GM12875 (cell line): ENCODE data around the gene CST4.

ENCODE experiments used
- H3K4me3 ChIP-seq: one replicate; pipeline ENCODE4 v1.5.1; 2011; ENCODE audit warnings: low read depth, low read length, control low read depth
- TF ChIP-seq, protein P1 (sequence below): IDR thresholded peaks from 2 replicates; pipeline ENCODE4 v1.5.1; 2011; ENCODE audit warnings: low read depth, mild to moderate bottlenecking, control low read depth, inconsistent platforms, low read length, moderate library complexity, borderline replicate concordance; ENCODE audit not compliant: insufficient read depth

The CST4 gene

DNA sequence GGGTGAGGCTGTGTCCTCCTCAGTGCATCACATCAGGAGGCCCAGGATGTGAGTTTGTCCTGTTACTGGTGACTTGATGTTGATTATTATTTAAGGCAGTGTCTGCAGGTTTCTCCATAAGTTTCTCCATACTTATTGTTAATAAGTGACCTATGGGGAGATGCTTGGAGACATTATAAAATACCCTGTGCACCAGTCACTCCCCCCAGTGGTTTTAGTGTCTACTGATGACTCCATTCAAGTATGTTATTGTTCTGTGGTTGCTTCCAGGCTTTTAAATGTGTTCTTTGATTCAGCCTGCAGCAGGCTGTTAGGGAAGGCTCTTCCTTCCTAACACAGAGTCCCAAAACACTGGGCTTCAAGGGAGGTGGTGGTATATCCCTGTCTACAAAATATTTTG is 36.5 kb downstream of the CST4 start:
- no peak overlapping the region for H3K4me3 ChIP-seq

DNA sequence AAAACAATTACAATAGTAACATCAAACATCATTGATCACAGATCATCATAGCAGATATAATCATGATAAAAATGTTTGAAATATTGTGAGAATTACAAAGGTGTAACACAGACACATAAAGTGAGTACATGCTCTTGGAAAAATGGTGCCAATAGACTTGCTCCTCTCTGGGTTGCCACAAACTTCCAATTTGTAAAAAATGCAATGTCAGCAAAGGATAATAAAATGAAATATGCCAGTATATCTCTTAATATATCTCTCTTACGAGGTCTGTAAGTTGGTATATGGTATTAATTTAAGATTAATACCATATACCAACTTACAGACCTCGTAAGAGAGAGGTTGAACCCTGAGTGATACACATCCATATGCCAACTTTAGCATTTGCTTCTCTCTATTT is 37.7 kb downstream of the CST4 start:
- no peak overlapping the region for H3K4me3 ChIP-seq
- TF ChIP-seq, protein P1, sequence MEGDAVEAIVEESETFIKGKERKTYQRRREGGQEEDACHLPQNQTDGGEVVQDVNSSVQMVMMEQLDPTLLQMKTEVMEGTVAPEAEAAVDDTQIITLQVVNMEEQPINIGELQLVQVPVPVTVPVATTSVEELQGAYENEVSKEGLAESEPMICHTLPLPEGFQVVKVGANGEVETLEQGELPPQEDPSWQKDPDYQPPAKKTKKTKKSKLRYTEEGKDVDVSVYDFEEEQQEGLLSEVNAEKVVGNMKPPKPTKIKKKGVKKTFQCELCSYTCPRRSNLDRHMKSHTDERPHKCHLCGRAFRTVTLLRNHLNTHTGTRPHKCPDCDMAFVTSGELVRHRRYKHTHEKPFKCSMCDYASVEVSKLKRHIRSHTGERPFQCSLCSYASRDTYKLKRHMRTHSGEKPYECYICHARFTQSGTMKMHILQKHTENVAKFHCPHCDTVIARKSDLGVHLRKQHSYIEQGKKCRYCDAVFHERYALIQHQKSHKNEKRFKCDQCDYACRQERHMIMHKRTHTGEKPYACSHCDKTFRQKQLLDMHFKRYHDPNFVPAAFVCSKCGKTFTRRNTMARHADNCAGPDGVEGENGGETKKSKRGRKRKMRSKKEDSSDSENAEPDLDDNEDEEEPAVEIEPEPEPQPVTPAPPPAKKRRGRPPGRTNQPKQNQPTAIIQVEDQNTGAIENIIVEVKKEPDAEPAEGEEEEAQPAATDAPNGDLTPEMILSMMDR: no peak

More for the DNA sequence above, 36.5 kb downstream of the CST4 start:
- TF ChIP-seq, protein P1: no peak

DNA sequence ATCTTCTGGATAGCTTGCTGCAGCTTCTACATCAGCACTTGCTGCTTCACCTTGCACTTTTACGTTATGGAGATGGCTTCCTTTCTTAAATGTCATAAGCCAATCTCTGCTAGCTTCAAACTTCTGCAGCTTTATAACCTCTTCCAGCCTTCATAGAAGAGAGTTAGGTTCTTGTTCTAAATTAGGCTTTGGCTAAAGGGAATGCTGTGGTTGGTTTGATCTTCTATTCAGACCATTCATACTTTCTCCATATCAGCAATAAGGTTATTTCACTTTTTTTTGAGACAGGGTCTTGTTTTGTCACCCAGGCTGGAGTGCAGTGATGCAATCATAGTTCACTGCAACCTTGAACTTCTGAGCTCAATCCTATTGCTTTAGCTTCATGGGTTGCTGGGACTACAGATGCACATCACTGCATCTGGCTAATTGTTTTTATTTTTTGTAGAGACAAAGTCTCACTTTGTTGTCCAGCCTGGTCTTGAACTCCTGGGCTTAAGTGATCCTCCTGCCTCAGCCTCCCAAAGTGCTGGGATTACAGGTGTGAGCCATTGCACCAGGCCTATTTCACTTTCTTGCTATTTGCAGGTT is 38.9 kb downstream of the CST4 start:
- no peak overlapping the region for H3K4me3 ChIP-seq
- TF ChIP-seq, protein P1: no peak

DNA sequence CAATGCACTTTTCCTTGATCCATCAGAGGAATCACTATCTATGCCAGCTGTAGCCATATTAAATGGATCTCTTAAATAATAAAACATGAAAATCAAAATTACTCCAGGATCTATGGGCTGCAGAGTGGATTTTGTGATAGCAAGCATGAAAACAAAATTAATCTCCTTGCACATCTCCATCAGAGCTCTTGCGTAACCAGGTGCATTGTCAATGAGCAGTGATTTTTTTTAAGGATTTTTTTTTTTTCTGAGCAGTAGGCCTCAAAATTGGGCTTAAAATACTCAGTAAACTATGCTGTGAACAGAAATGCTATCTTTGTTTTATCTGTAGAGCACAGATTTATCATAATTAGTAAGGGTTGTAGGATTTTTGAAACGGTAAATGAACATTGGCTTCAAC is 39.6 kb downstream of the CST4 start:
- no peak overlapping the region for H3K4me3 ChIP-seq
- TF ChIP-seq, protein P1: no peak

DNA sequence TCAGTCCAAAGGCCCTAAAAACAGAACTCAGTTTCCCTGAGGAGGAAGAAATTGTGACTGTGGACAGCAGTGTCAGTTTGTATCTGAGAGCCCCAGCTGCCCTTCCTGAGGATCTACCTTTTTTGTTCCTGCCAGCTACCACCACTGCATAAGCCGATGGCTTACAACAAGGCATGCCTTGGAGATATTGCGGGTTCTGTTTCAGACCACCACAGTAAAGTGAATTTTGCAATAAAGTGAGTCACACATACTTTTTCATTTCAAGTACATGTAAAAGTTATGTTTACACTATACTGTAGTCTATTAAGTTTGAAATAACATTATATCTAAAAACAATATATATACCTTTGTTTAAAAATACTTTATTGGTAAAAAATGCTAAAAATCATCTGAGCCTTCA is 41.5 kb downstream of the CST4 start:
- TF ChIP-seq, protein P1: no peak
- H3K4me3 ChIP-seq: no peak overlapping the region

DNA sequence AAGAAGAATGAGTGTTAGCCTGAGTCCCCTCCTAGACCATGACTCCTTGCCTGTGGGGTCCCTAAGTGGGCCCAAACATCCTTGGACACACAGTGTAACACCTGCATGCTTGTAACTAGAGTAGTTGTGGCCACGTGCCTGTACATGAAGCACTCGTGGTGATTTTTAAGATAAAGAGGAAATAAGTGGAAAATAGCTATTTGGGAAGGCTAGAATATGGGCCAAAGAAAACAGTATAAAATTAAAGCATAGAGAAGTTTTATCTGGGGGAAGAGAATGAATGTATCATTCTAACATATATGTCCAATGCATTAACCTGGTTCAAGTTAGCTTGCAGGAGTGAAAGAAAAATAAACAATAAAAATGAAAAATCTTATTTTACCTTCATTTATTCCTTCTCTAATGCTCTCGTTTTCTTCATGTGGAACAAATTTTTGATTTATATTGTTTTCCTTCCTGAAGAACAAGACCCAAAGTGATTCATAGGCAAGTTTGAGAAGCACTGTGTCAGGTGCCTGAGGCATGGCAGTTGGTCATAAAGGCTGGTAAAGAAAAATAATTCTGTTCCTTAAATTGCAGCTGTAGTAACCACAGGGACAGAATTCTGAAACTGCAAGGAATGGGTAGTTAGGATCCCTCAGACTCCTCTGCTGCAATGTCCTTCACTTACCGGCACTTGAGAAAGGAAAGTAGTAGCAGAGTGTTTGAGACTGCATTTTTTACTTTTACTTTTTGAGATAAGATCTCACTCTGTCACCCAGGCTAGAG is 42.5 kb downstream of the CST4 start:
- TF ChIP-seq, protein P1: no peak
- no peak overlapping the region for H3K4me3 ChIP-seq

DNA sequence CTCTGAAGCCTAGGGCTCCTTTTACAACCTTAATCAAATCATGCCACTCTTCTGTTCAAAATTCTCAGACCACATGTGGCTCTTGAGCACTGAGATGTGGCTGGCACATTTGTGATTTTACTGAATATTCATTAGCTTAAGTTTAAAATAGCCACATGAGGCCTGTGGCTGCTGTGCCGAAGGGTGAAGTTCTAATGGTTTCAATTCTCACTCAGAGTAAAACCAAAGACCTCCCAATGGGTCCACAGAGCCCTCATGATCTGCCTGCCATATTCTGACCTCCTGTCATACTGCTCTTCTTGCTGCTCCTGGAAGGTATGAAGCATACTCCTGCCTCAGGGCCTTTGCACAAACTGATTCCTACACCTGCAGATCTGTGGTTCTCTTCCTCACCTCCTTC is 43.3 kb downstream of the CST4 start:
- no peak overlapping the region for H3K4me3 ChIP-seq
- TF ChIP-seq, protein P1: no peak
